ENCODE data around the gene TSPYL1.

- TF ChIP-seq, protein P1, sequence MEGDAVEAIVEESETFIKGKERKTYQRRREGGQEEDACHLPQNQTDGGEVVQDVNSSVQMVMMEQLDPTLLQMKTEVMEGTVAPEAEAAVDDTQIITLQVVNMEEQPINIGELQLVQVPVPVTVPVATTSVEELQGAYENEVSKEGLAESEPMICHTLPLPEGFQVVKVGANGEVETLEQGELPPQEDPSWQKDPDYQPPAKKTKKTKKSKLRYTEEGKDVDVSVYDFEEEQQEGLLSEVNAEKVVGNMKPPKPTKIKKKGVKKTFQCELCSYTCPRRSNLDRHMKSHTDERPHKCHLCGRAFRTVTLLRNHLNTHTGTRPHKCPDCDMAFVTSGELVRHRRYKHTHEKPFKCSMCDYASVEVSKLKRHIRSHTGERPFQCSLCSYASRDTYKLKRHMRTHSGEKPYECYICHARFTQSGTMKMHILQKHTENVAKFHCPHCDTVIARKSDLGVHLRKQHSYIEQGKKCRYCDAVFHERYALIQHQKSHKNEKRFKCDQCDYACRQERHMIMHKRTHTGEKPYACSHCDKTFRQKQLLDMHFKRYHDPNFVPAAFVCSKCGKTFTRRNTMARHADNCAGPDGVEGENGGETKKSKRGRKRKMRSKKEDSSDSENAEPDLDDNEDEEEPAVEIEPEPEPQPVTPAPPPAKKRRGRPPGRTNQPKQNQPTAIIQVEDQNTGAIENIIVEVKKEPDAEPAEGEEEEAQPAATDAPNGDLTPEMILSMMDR (conservative IDR thresholded peaks at IDR 0.05; ENCODE audit: low read length): no peak
- no peak for TF ChIP-seq EZH2phosphoT487 (IDR thresholded peaks at IDR 0.05; ENCODE audit: borderline replicate concordance)
These were observed 16.4 kb downstream of the TSPYL1 start for GRCh38 chr6:116263353-116263752.

Measured in Loucy (cell line).